ENCODE measurements around the gene OR8B12. TPM values are rescaled to one million over a fixed set of nuclear protein-coding genes. Genes with fewer than 3 reads are reported as not detected.
A peak's percentile ranks its signal among the peaks of the same experiment; 100 is the strongest.

Gene OR8B12
- polyA plus RNA-seq, 3 donors: not detected

GRCh38 chr11:124514131-124514530, 29.3 kb downstream of the OR8B12 start:
- Mint-ChIP-seq H3K27me3 (ENCODE audit: low read depth in 3 of 3) (peaks cover 0 to 6% (median 4%) of the 10 kb centered on the region in 3 donors), H3K4me3 (no peak overlapping the region), H3K9me3 (peaks cover 0 to 2% (median 0%) of the 10 kb centered on the region in 7 donors), H3K4me1 (peaks cover 2% of the 10 kb centered on the region), H3K27ac (peak overlapping the region in 1 of 7 donors; percentile 57), H3K36me3 (no peaks in the 10 kb centered on the region)
- Histone ChIP-seq H4K20me1 (ENCODE audit: insufficient read depth, low read length) (no peaks in the 10 kb centered on the region), H3K79me2 (ENCODE audit: insufficient read depth, low read length) (no peaks in the 10 kb centered on the region), H3K27me3 (ENCODE audit: control insufficient read depth in 2 of 2, insufficient read depth in 2 of 2, low read length in 2 of 2) (no peaks in the 10 kb centered on the region), H3K4me3 (replicated peaks in 1 of 3; ENCODE audit: low read depth in 2 of 3, low read length in 3 of 3) (no peak overlapping the region), H3K4me2 (replicated peaks; ENCODE audit: extremely low read depth, low read length, poor library complexity, severe bottlenecking) (no peak overlapping the region), H2AFZ (ENCODE audit: insufficient read depth, low read depth, low read length, poor library complexity, severe bottlenecking) (no peak overlapping the region), H3K27ac (ENCODE audit: low read depth in 1 of 2, low read length in 2 of 2) (no peak overlapping the region), H3K9me3 (replicated peaks in 1 of 2; ENCODE audit: control insufficient read depth in 1 of 2, insufficient read depth in 1 of 2, low read length in 2 of 2) (no peaks in the 10 kb centered on the region), H3K36me3 (replicated peaks in 1 of 2; ENCODE audit: control insufficient read depth in 1 of 2, insufficient read depth in 2 of 2, low read length in 2 of 2) (no peaks in the 10 kb centered on the region), H3K4me1 (ENCODE audit: control insufficient read depth in 1 of 2, insufficient read depth in 2 of 2, low read length in 2 of 2) (peaks cover 6 to 14% of the 10 kb centered on the region in 2 donors), H3K9ac (ENCODE audit: insufficient read depth, low read length, poor library complexity, severe bottlenecking) (no peak overlapping the region)
- TF ChIP-seq CTCF (IDR thresholded peaks at IDR 0.05): no peak
- intact Hi-C loops (cut with micrococcal nuclease): no loop called here
- peak in 2 of 3 donors; percentile 3 to 32 for DNase-seq
- no CpG with 5 or more reads among the region's 3 CpGs for WGBS (ENCODE audit: insufficient coverage)

GRCh38 chr11:124511745-124512144, 31.7 kb downstream of the OR8B12 start:
- Histone ChIP-seq H3K27ac (ENCODE audit: low read depth in 1 of 2, low read length in 2 of 2) (no peak overlapping the region), H3K9ac (ENCODE audit: insufficient read depth, low read length, poor library complexity, severe bottlenecking) (no peak overlapping the region), H3K4me1 (ENCODE audit: control insufficient read depth in 1 of 2, insufficient read depth in 2 of 2, low read length in 2 of 2) (peaks cover 6 to 14% of the 10 kb centered on the region in 2 donors), H3K36me3 (replicated peaks in 1 of 2; ENCODE audit: control insufficient read depth in 1 of 2, insufficient read depth in 2 of 2, low read length in 2 of 2) (no peaks in the 10 kb centered on the region), H3K79me2 (ENCODE audit: insufficient read depth, low read length) (no peaks in the 10 kb centered on the region), H4K20me1 (ENCODE audit: insufficient read depth, low read length) (no peaks in the 10 kb centered on the region), H3K4me3 (replicated peaks in 1 of 3; ENCODE audit: low read depth in 2 of 3, low read length in 3 of 3) (no peak overlapping the region), H3K4me2 (replicated peaks; ENCODE audit: extremely low read depth, low read length, poor library complexity, severe bottlenecking) (no peak overlapping the region), H3K27me3 (ENCODE audit: control insufficient read depth in 2 of 2, insufficient read depth in 2 of 2, low read length in 2 of 2) (no peaks in the 10 kb centered on the region), H2AFZ (ENCODE audit: insufficient read depth, low read depth, low read length, poor library complexity, severe bottlenecking) (no peak overlapping the region), H3K9me3 (replicated peaks in 1 of 2; ENCODE audit: control insufficient read depth in 1 of 2, insufficient read depth in 1 of 2, low read length in 2 of 2) (no peaks in the 10 kb centered on the region)
- Mint-ChIP-seq H3K27me3 (ENCODE audit: low read depth in 3 of 3) (peaks cover 0 to 9% (median 4%) of the 10 kb centered on the region in 3 donors), H3K4me1 (no peaks in the 10 kb centered on the region), H3K9me3 (peaks cover 0 to 6% (median 2%) of the 10 kb centered on the region in 7 donors), H3K27ac (no peak overlapping the region), H3K4me3 (no peak overlapping the region), H3K36me3 (no peaks in the 10 kb centered on the region)
- DNase-seq: no peak
- intact Hi-C loops (cut with micrococcal nuclease): no loop called here
- TF ChIP-seq CTCF (IDR thresholded peaks at IDR 0.05): no peak

Data from CD14-positive monocyte (primary cell).